Sigmoid colon (tissue), 7 donors: ENCODE results near the gene PRKN. TPM values are rescaled to one million over a fixed set of nuclear protein-coding genes. Genes with fewer than 3 reads are reported as not detected.
"Not testable (repeated sequence)": the region's sequence is repeated elsewhere in the genome, so short reads cannot be mapped to it uniquely, and the experiment has no call there.

Experiments
- DNase-seq: peaks from one replicate; pipeline ENCODE4 v3.0.0-alpha.2; 2019
- H3K27ac ChIP-seq, 4 donors: fragments of 200-600 bp; sonication (generic); one replicate each; pipeline ENCODE4 v1.5.1; 2016 to 2019; ENCODE audit warnings: mild to moderate bottlenecking in 1 of 4
- H3K27me3 ChIP-seq, 3 donors: fragments of 200-600 bp; sonication (generic); one replicate each; pipeline ENCODE4 v1.5.1; 2019; ENCODE audit warnings: mild to moderate bottlenecking in 1 of 3
- H3K36me3 ChIP-seq, 4 donors: fragments of 200-600 bp; sonication (generic); one replicate each; pipeline ENCODE4 v1.5.1; 2016 to 2019
- H3K4me1 ChIP-seq, 4 donors: fragments of 200-600 bp; sonication (generic); one replicate each; pipeline ENCODE4 v1.5.1; 2017 to 2019
- H3K4me3 ChIP-seq, 4 donors: fragments of 200-600 bp; sonication (generic); one replicate each; pipeline ENCODE4 v1.5.1; 2017 to 2019; ENCODE audit warnings: mild to moderate bottlenecking in 2 of 4, moderate library complexity in 1 of 4
- H3K9me3 ChIP-seq, 4 donors: fragments of 200-600 bp in 3 of 4; sonication (generic) in 3 of 4; one replicate each; pipeline versions ENCODE4 v1.5.1 to v1.6.1; 2013 to 2019
- CTCF ChIP-seq, 4 experiments: fragments of 450-650 bp in 3 of 4; fragments of 200-600 bp in 1 of 4; IDR thresholded peaks; one replicate each; pipeline ENCODE4 v1.5.1; 2016 to 2019; ENCODE audit warnings: antibody characterized with exemption in 4 of 4, mild to moderate bottlenecking in 3 of 4, moderate library complexity in 2 of 4
- EP300 ChIP-seq, 4 donors: sonication (generic); formaldehyde crosslinking; IDR thresholded peaks; one replicate each; pipeline ENCODE4 v1.6.1; 2017; ENCODE audit warnings: antibody characterized with exemption in 4 of 4
- POLR2A ChIP-seq, 2 donors: fragments of 450-650 bp; IDR thresholded peaks; one replicate each; pipeline ENCODE4 v1.6.1; 2016; ENCODE audit warnings: antibody characterized with exemption in 2 of 2, mild to moderate bottlenecking in 2 of 2, moderate library complexity in 2 of 2
- POLR2AphosphoS5 ChIP-seq, 4 donors: sonication (generic); formaldehyde crosslinking; IDR thresholded peaks; one replicate each; pipeline ENCODE4 v1.6.1; 2017; ENCODE audit warnings: antibody characterized with exemption in 4 of 4
- WGBS, 2 donors: extraction: QIAGEN DNeasy Blood & Tissue Kit; methylation state at CpG; one replicate each; pipeline ENCODE4 v1.1.7; 2013; 5-methylcytosine and 5-hydroxymethylcytosine counted together
- intact Hi-C: fragments of 100-400 bp; cut with DNase I; formaldehyde crosslinking; loops from one replicate; pipeline ENCODE4 v1.15.1; 2023
- polyA plus RNA-seq, 3 donors: library from polyadenylated mRNA; stranded (reverse); fragments of 200-250 nt; gene quantifications; one replicate each; pipeline ENCODE4 v1.2.3, GENCODE V29; 2013
- total RNA-seq, 4 donors: library from RNA; depleted of rRNA; stranded (reverse); fragments of >200 nt; gene quantifications; one replicate each; pipeline ENCODE4 v1.1.0, GENCODE V29; 2016
- donor health status: healthy with polysubstance abuse.
- donor health status: Bipolar disorder and iron deficiency.
- donor health status: healthy.

PRKN gene
- total and polyA plus RNA-seq, 7 donors = 0.38 to 173 (median 9.7) TPM

- TF ChIP-seq EP300 (IDR thresholded peaks at IDR 0.05) (no peak), POLR2AphosphoS5 (IDR thresholded peaks at IDR 0.05) (no peak)
- no peak for DNase-seq
- Histone ChIP-seq H3K4me1 (peaks cover 0 to 2% (median 0%) of the 10 kb centered on the region in 4 donors), H3K4me3 (no peak overlapping the region), H3K9me3 (no peaks in the 10 kb centered on the region), H3K27ac (no peak overlapping the region), H3K27me3 (no peaks in the 10 kb centered on the region), H3K36me3 (no peaks in the 10 kb centered on the region)
- 89 to 90% methylated on average over 6 of the region's 6 CpGs for WGBS, 2 donors
- intact Hi-C loops = no loop called here
Measured at GRCh38 chr6:161826512-161826911, 901.1 kb downstream of the PRKN start.

GRCh38 chr6:161822204-161822603 is 905.4 kb downstream of the PRKN start:
- intact Hi-C loops, H3K27ac ChIP-seq, DNase-seq, H3K27me3 ChIP-seq, H3K4me3 ChIP-seq, H3K36me3 ChIP-seq, H3K4me1 ChIP-seq, H3K9me3 ChIP-seq: not testable (repeated sequence)
- WGBS, 2 donors = 95 to 96% methylated on average over 9 of the region's 9 CpGs

GRCh38 chr6:161817881-161818280 is 909.7 kb downstream of the PRKN start:
- Histone ChIP-seq H3K9me3 (peaks cover 0 to under 1% (median 0%) of the 10 kb centered on the region in 4 donors), H3K27ac (no peak overlapping the region), H3K27me3 (no peaks in the 10 kb centered on the region), H3K4me1 (no peaks in the 10 kb centered on the region), H3K4me3 (no peak overlapping the region), H3K36me3 (no peaks in the 10 kb centered on the region)
- TF ChIP-seq EP300 (IDR thresholded peaks at IDR 0.05) (no peak), CTCF (IDR thresholded peaks at IDR 0.05) (no peak), POLR2A (IDR thresholded peaks at IDR 0.05) (no peak), POLR2AphosphoS5 (IDR thresholded peaks at IDR 0.05) (no peak)
- WGBS, 2 donors = 86 to 87% methylated on average over 4 of the region's 4 CpGs
- no peak for DNase-seq
- intact Hi-C loops = no loop called here

GRCh38 chr6:161815965-161816364 is 911.6 kb downstream of the PRKN start:
- H3K9me3 ChIP-seq = peaks cover 0 to 9% (median 0%) of the 10 kb centered on the region in 4 donors
- WGBS, 2 donors = 57% methylated on average over 4 of the region's 4 CpGs
- no peaks in the 10 kb centered on the region for H3K4me1 ChIP-seq
- TF ChIP-seq POLR2AphosphoS5 (IDR thresholded peaks at IDR 0.05) (no peak), CTCF (IDR thresholded peaks at IDR 0.05) (no peak), POLR2A (IDR thresholded peaks at IDR 0.05) (no peak), EP300 (IDR thresholded peaks at IDR 0.05) (no peak)
- no peaks in the 10 kb centered on the region for H3K36me3 ChIP-seq
- no peak overlapping the region for H3K27ac ChIP-seq
- intact Hi-C loops = no loop called here
- H3K27me3 ChIP-seq = no peaks in the 10 kb centered on the region
- H3K4me3 ChIP-seq = no peak overlapping the region
- DNase-seq = no peak

- no peak overlapping the region for H3K4me3 ChIP-seq
- WGBS, 2 donors = 95 to 96% methylated on average over 8 of the region's 8 CpGs
- TF ChIP-seq POLR2AphosphoS5 (IDR thresholded peaks at IDR 0.05) (no peak), POLR2A (IDR thresholded peaks at IDR 0.05) (no peak), EP300 (IDR thresholded peaks at IDR 0.05) (no peak), CTCF (IDR thresholded peaks at IDR 0.05) (no peak)
- intact Hi-C loops = no loop called here
- no peak for DNase-seq
- no peaks in the 10 kb centered on the region for H3K4me1 ChIP-seq
- H3K36me3 ChIP-seq = no peaks in the 10 kb centered on the region
- peaks cover 0 to 9% (median 0%) of the 10 kb centered on the region in 4 donors for H3K9me3 ChIP-seq
- no peak overlapping the region for H3K27ac ChIP-seq
- no peaks in the 10 kb centered on the region for H3K27me3 ChIP-seq
Measured at GRCh38 chr6:161813156-161813555, 914.4 kb downstream of the PRKN start.

- DNase-seq = no peak
- no peaks in the 10 kb centered on the region for H3K36me3 ChIP-seq
- intact Hi-C loops = no loop called here
- peaks cover 0 to 9% (median 0%) of the 10 kb centered on the region in 4 donors for H3K9me3 ChIP-seq
- H3K27me3 ChIP-seq = no peaks in the 10 kb centered on the region
- no peak overlapping the region for H3K27ac ChIP-seq
- no peak overlapping the region for H3K4me3 ChIP-seq
- 87 to 93% methylated on average over 2 of the region's 2 CpGs for WGBS, 2 donors
- no peak for TF ChIP-seq POLR2A (IDR thresholded peaks at IDR 0.05)
- no peak for TF ChIP-seq POLR2AphosphoS5 (IDR thresholded peaks at IDR 0.05)
- TF ChIP-seq EP300 (IDR thresholded peaks at IDR 0.05) = no peak
- no peak for TF ChIP-seq CTCF (IDR thresholded peaks at IDR 0.05)
- H3K4me1 ChIP-seq = no peaks in the 10 kb centered on the region
Measured at GRCh38 chr6:161809971-161810370, 917.6 kb downstream of the PRKN start.
